NCI-H510A (cell line): ENCODE data around the gene RGL2.
A peak's percentile ranks its signal among the peaks of the same experiment; 100 is the strongest.
"Not testable (repeated sequence)": the region's sequence is repeated elsewhere in the genome, so short reads cannot be mapped to it uniquely, and the experiment has no call there.

ENCODE experiments used
- DNase-seq: peaks from one replicate; lab custom pipeline; 2025; lab: John Stamatoyannopoulos, UW

The RGL2 gene

GRCh38 chr6:33298773-33299236 is at the start of gene RGL2:
RGL2 (minus strand) TSS chr6:33298942; CDS start chr6:33298610, 332 bp downstream.
- DNase-seq = peak; percentile 56

- DNase-seq = no peak
Measured at GRCh38 chr6:33347816-33348215, 49.1 kb upstream of the RGL2 start.

GRCh38 chr6:33346972-33347371 is 48.2 kb upstream of the RGL2 start:
- not testable (repeated sequence) for DNase-seq

GRCh38 chr6:33344701-33345697 is 46.3 kb upstream of the RGL2 start:
- peak; percentile 53 for DNase-seq

GRCh38 chr6:33343953-33344611 is 45.3 kb upstream of the RGL2 start:
- DNase-seq = no peak

GRCh38 chr6:33343606-33343952 is 44.8 kb upstream of the RGL2 start:
- DNase-seq = not testable (repeated sequence)

GRCh38 chr6:33339193-33339592 is 40.5 kb upstream of the RGL2 start:
- DNase-seq = no peak

- no peak for DNase-seq
Measured at GRCh38 chr6:33336495-33336894, 37.8 kb upstream of the RGL2 start.

GRCh38 chr6:33335916-33336315 is 37.2 kb upstream of the RGL2 start:
- no peak for DNase-seq

GRCh38 chr6:33333666-33334065 is 34.9 kb upstream of the RGL2 start:
- no peak for DNase-seq

- DNase-seq = no peak
Measured at GRCh38 chr6:33330736-33331135, 32.0 kb upstream of the RGL2 start.

- DNase-seq = no peak
Measured at GRCh38 chr6:33329058-33329457, 30.3 kb upstream of the RGL2 start.

- no peak for DNase-seq
Measured at GRCh38 chr6:33324125-33324524, 25.4 kb upstream of the RGL2 start.

GRCh38 chr6:33323623-33323948 is 24.8 kb upstream of the RGL2 start:
- no peak for DNase-seq

GRCh38 chr6:33321227-33321626 is 22.5 kb upstream of the RGL2 start:
- DNase-seq = no peak

- peak; percentile 44 for DNase-seq
Measured at GRCh38 chr6:33320315-33321181, 21.8 kb upstream of the RGL2 start.

- DNase-seq = no peak
Measured at GRCh38 chr6:33319939-33320314, 21.2 kb upstream of the RGL2 start.

GRCh38 chr6:33318426-33319073 is 19.8 kb upstream of the RGL2 start:
- no peak for DNase-seq

- peak; percentile 99 for DNase-seq
Measured at GRCh38 chr6:33317669-33318425, 19.1 kb upstream of the RGL2 start, which contains the start of gene ZBTB22. ZBTB22 (minus strand) TSS chr6:33317744; CDS start chr6:33316916, 828 bp downstream.

GRCh38 chr6:33317419-33317668 is 18.6 kb upstream of the RGL2 start:
- DNase-seq = peak; percentile 53
